Fibroblast of lung (primary cell): ENCODE results near the gene SSH2.

ENCODE experiments used
- EZH2 ChIP-seq: IDR thresholded peaks from 2 replicates; pipeline ENCODE4 v1.5.1; 2012; ENCODE audit warnings: low read length, control low read depth, mild to moderate bottlenecking; ENCODE audit errors: missing control alignments
- TF ChIP-seq, protein P1 (sequence below), 2 donors: IDR thresholded peaks in 1 of 2; conservative IDR thresholded peaks in 1 of 2; 1 replicate in 1 of 2; 2 replicates in 1 of 2; pipeline ENCODE4 v1.5.1; 2011 to 2012; ENCODE audit warnings: low read length in 2 of 2, control low read depth in 1 of 2, inconsistent platforms in 1 of 2, low read depth in 1 of 2, mild to moderate bottlenecking in 1 of 2

DNA sequence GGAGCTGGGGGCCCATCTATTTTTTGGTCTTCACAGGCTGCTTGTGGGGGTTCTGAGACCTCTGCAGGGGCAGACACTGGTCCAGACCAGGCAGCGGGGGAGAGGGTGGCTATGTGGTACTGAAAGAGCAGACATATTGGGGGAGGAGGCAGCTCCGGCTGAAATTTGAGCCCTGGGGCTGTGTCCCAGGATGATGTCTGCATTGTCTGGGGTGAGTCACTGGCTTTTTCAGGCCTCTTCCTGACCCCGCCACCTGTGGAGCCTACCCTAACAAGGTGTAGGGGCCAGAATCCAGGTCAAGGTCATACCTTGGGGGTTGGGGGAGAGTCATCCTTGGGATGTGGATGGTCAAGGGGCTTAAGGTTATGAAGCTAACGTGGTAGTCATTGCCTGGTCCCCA is 309.8 kb downstream of the SSH2 start:
- TF ChIP-seq, protein P1, sequence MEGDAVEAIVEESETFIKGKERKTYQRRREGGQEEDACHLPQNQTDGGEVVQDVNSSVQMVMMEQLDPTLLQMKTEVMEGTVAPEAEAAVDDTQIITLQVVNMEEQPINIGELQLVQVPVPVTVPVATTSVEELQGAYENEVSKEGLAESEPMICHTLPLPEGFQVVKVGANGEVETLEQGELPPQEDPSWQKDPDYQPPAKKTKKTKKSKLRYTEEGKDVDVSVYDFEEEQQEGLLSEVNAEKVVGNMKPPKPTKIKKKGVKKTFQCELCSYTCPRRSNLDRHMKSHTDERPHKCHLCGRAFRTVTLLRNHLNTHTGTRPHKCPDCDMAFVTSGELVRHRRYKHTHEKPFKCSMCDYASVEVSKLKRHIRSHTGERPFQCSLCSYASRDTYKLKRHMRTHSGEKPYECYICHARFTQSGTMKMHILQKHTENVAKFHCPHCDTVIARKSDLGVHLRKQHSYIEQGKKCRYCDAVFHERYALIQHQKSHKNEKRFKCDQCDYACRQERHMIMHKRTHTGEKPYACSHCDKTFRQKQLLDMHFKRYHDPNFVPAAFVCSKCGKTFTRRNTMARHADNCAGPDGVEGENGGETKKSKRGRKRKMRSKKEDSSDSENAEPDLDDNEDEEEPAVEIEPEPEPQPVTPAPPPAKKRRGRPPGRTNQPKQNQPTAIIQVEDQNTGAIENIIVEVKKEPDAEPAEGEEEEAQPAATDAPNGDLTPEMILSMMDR (conservative IDR thresholded peaks at IDR 0.05 in 1 of 2, IDR thresholded peaks at IDR 0.05 in 1 of 2; ENCODE audit: low read depth in 1 of 2, low read length in 2 of 2) = no peak
- TF ChIP-seq EZH2 = no peak
